HepG2 (cell line): ENCODE data around the gene SLCO2B1. TPM values are rescaled to one million over a fixed set of nuclear protein-coding genes. Genes with fewer than 3 reads are reported as not detected.

Experiments
- ATAC-seq: fragments of 200-7000 bp; cut with Tn5 transposase; 3 replicates; pipeline ENCODE4 v1.9.1; 2020; ENCODE audit warnings: mild to moderate bottlenecking, moderate library complexity
- BruUV-seq: library from RNA; stranded (reverse); fragments of 400-500 nt; replicated peaks from 2 replicates; lab custom pipeline; 2021; lab: Mats Ljungman, UMichigan
- CTCF ChIA-PET: fragments of 300-600 bp; formaldehyde crosslinking; extraction: SDS; loops from one replicate; lab custom pipeline; 2021; ENCODE audit warnings: low total read pairs, inconsistent platforms, low intra/inter-chr PET ratio; lab: Yijun Ruan, JAX
- POLR2A ChIA-PET: fragments of 350-600 bp; sonication (Branson Sonifier 250); formaldehyde crosslinking; loops from one replicate; lab custom pipeline; 2020; ENCODE audit warnings: antibody characterized with exemption, inconsistent platforms; lab: Yijun Ruan, JAX
- DNase-seq: peaks from one replicate; pipeline ENCODE4 v3.0.0-alpha.2; 2015; ENCODE audit warnings: low spot score
- FAIRE-seq: peaks from 3 replicates; lab custom pipeline; 2011; peaks lifted over from hg19 to GRCh38; lab: Jason Lieb, UNC
- H2AFZ ChIP-seq: one replicate; pipeline ENCODE4 v1.6.1; 2011; ENCODE audit warnings: low read length, inconsistent platforms
- H3K27ac ChIP-seq: fragments of 300-600 bp; 3 replicates; pipeline ENCODE4 v1.8.0; 2011; ENCODE audit warnings: mixed run types, mild to moderate bottlenecking, mixed read lengths, low read length, inconsistent platforms; ENCODE audit not compliant: insufficient read depth; ENCODE audit errors: extremely low read length
- H3K27me3 ChIP-seq, 2 experiments: fragments of 200-600 bp in 1 of 2; 2 replicates in 1 of 2; 3 replicates in 1 of 2; pipeline versions ENCODE4 v1.6.0 to v1.8.0; 2011; ENCODE audit warnings: low read length in 2 of 2, mild to moderate bottlenecking in 2 of 2, moderate library complexity in 2 of 2, inconsistent platforms in 1 of 2; ENCODE audit not compliant: insufficient read depth in 2 of 2, control insufficient read depth in 1 of 2
- H3K36me3 ChIP-seq, 2 experiments: fragments of 200-600 bp in 1 of 2; replicated peaks in 1 of 2; 2 replicates in 1 of 2; 3 replicates in 1 of 2; pipeline versions ENCODE4 v1.5.1 to v1.8.0; 2011; ENCODE audit warnings: low read length in 2 of 2, inconsistent platforms in 1 of 2; ENCODE audit not compliant: insufficient read depth in 2 of 2, control insufficient read depth in 1 of 2
- H3K4me1 ChIP-seq: 2 replicates; pipeline ENCODE4 v1.5.1; 2012; ENCODE audit warnings: low read length, inconsistent platforms; ENCODE audit not compliant: insufficient read depth
- H3K4me2 ChIP-seq: 2 replicates; pipeline ENCODE4 v1.6.0; 2011; ENCODE audit warnings: low read depth, low read length, inconsistent platforms
- H3K4me3 ChIP-seq, 3 experiments: fragments of 200-600 bp in 1 of 3; sonication (generic), shearing (Covaris generic) in 1 of 3; replicated peaks in 1 of 3; 2 replicates each; pipeline ENCODE4 v1.5.1; 2011 to 2016; ENCODE audit warnings: low read length in 3 of 3, inconsistent platforms in 2 of 3, low read depth in 2 of 3, mild to moderate bottlenecking in 2 of 3, control low read depth in 1 of 3, mixed read lengths in 1 of 3; ENCODE audit not compliant: insufficient read depth in 1 of 3
- H3K79me2 ChIP-seq: one replicate; pipeline ENCODE4 v1.6.1; 2011; ENCODE audit warnings: low read length, inconsistent platforms; ENCODE audit not compliant: insufficient read depth
- H3K9ac ChIP-seq: 2 replicates; pipeline ENCODE4 v1.6.0; 2011; ENCODE audit warnings: mild to moderate bottlenecking, low read depth, low read length, inconsistent platforms; ENCODE audit not compliant: insufficient read depth
- H3K9me3 ChIP-seq: 2 replicates; pipeline ENCODE4 v1.5.1; 2012; ENCODE audit warnings: mild to moderate bottlenecking, low read length
- H4K20me1 ChIP-seq: 2 replicates; pipeline ENCODE4 v1.6.0; 2011; ENCODE audit warnings: inconsistent platforms, mild to moderate bottlenecking, low read length, moderate library complexity; ENCODE audit not compliant: insufficient read depth
- HOXA3 ChIP-seq: sonication (generic); formaldehyde crosslinking; IDR thresholded peaks from 2 replicates; pipeline ENCODE4 v1.5.0; 2020; ENCODE audit warnings: missing genetic modification reagents
- JARID2 ChIP-seq: sonication (generic); formaldehyde crosslinking; IDR thresholded peaks from 2 replicates; pipeline ENCODE4 v1.8.1; 2023; ENCODE audit warnings: missing genetic modification reagents, inconsistent platforms; ENCODE audit not compliant: insufficient replicate concordance
- KDM3A ChIP-seq: IDR thresholded peaks from 2 replicates; pipeline ENCODE4 v1.6.1; 2018; ENCODE audit warnings: low read depth, missing compliant biosample characterization
- SALL1 ChIP-seq: sonication (generic); formaldehyde crosslinking; IDR thresholded peaks from 2 replicates; pipeline ENCODE4 v1.8.0; 2022; ENCODE audit warnings: mild to moderate bottlenecking, missing genetic modification reagents
- TBP ChIP-seq: sonication (generic); formaldehyde crosslinking; IDR thresholded peaks from 2 replicates; pipeline ENCODE4 v1.5.0; 2020; ENCODE audit warnings: missing genetic modification reagents
- ZBTB38 ChIP-seq: sonication (generic); formaldehyde crosslinking; IDR thresholded peaks from 2 replicates; pipeline ENCODE4 v1.5.1; 2020; ENCODE audit warnings: mild to moderate bottlenecking, missing genetic modification reagents
- ZBTB4 ChIP-seq: sonication (generic); formaldehyde crosslinking; IDR thresholded peaks from 2 replicates; pipeline ENCODE4 v1.4.0; 2020; ENCODE audit warnings: missing genetic modification reagents, mild to moderate bottlenecking, borderline replicate concordance
- ZMAT3 ChIP-seq: sonication (generic); formaldehyde crosslinking; conservative IDR thresholded peaks from 2 replicates; pipeline ENCODE4 v1.7.0; 2021; ENCODE audit warnings: missing genetic modification reagents
- ZNF572 ChIP-seq: sonication (generic); formaldehyde crosslinking; IDR thresholded peaks from 2 replicates; pipeline ENCODE4 v1.5.1; 2020; ENCODE audit warnings: mild to moderate bottlenecking, missing genetic modification reagents
- ZNF597 ChIP-seq: sonication (generic); formaldehyde crosslinking; IDR thresholded peaks from 2 replicates; pipeline ENCODE4 v1.5.0; 2020; ENCODE audit warnings: missing genetic modification reagents
- ZNF598 ChIP-seq: sonication (generic); formaldehyde crosslinking; IDR thresholded peaks from 2 replicates; pipeline ENCODE4 v1.5.1; 2020; ENCODE audit warnings: mild to moderate bottlenecking, missing genetic modification reagents, borderline replicate concordance
- WGBS: methylation state at CpG from one replicate; pipeline ENCODE4 v1.1.6; 2017; ENCODE audit warnings: low lambda C conversion rate; 5-methylcytosine and 5-hydroxymethylcytosine counted together
- in situ Hi-C: cut with HindIII; loops from 2 replicates; pipeline ENCODE4 v1.10.0; 2017; ENCODE audit warnings: low pct_unique_long_range_greater_than_20kb; ENCODE audit not compliant: extremely low pct_ligation_motif_present
- intact Hi-C: fragments of 100-400 bp; cut with micrococcal nuclease; formaldehyde crosslinking; loops from one replicate; pipeline ENCODE4 v1.10.0; 2022; ENCODE audit not compliant: unreplicated experiment
- polyA plus RNA-seq, 8 experiments: library from polyadenylated mRNA; depleted of rRNA in 3 of 8; stranded (reverse) in 7 of 8; unstranded in 1 of 8; fragments of >200 nt; fragmentation: Illumina TruSeq in 4 of 8; extraction: Trizol in 4 of 8; gene quantifications; 2 replicates each; pipeline versions ENCODE4 v1.2.1 to v1.2.3, GENCODE V29; 2011 to 2016; ENCODE audit warnings: low read depth in 4 of 8, missing spikeins in 1 of 8, mixed read lengths in 1 of 8; ENCODE audit not compliant: insufficient read depth in 1 of 8
- total RNA-seq, 5 experiments: library from RNA; depleted of rRNA; stranded (reverse); fragments of >200 nt; fragmentation: Illumina TruSeq; extraction: Trizol; gene quantifications; 2 replicates each; pipeline ENCODE4 v1.2.3, GENCODE V29; 2016; ENCODE audit warnings: low read depth in 1 of 5
- TF ChIP-seq, protein P1 (sequence below): sonication (generic); formaldehyde crosslinking; IDR thresholded peaks from 2 replicates; pipeline ENCODE4 v1.5.1; 2020; ENCODE audit warnings: missing genetic modification reagents, mild to moderate bottlenecking, borderline replicate concordance

SLCO2B1 gene
- total and polyA plus RNA-seq, 2 of the 13 experiments (the other 11 are each of a cell fraction or from before 2014, with no cell fraction given): 15.3 to 19.8 TPM

DNA sequence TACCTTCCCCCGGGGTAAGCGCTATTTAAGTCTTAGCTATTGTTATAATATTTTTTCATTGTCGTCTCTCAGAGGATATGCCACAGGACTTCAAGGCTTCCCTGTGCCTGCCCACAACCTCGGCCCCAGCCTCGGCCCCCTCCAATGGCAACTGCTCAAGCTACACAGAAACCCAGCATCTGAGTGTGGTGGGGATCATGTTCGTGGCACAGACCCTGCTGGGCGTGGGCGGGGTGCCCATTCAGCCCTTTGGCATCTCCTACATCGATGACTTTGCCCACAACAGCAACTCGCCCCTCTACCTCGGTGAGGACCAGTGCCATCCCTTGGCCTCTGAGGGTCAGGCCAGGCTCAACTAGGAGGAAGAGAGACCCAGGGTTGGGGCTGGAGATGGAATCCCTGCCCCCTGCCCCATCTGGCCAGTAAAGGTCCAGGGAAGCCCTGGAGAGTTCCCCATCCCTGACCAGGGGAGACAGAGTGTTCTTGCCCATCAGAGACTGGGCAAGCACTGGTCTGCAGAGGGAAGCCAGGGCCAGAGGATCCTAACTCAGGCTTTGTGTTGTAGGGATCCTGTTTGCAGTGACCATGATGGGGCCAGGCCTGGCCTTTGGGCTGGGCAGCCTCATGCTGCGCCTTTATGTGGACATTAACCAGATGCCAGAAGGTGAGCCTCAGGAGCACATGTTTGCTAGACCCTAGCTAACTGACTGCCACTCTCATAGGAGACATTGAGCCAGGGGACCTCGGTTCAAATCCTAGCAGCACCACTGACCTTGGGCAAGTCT, 18.4 kb downstream of the SLCO2B1 start (continued):
- TF ChIP-seq, protein P1, sequence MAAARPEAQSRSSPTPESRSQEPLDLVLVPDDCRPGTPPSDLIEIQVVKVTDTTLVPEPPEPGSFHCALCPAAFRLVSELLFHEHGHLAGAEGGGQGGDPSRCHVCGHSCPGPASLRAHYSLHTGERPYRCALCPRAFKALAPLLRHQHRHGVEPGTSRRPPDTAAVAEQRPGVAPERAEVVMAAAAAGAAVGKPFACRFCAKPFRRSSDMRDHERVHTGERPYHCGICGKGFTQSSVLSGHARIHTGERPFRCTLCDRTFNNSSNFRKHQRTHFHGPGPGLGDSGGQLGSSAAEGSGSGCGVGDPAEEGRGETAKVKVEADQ (CRISPR knock-in tag): no peak
- TF ChIP-seq JARID2 (CRISPR knock-in tag): no peak
- no peak for TF ChIP-seq SALL1
- TF ChIP-seq ZNF572: no peak
- TF ChIP-seq ZMAT3 (CRISPR knock-in tag): no peak
- TF ChIP-seq TBP: no peak
- no peak for TF ChIP-seq KDM3A (CRISPR knock-in tag)
- TF ChIP-seq, all 625 proteins: peak for 21

DNA sequence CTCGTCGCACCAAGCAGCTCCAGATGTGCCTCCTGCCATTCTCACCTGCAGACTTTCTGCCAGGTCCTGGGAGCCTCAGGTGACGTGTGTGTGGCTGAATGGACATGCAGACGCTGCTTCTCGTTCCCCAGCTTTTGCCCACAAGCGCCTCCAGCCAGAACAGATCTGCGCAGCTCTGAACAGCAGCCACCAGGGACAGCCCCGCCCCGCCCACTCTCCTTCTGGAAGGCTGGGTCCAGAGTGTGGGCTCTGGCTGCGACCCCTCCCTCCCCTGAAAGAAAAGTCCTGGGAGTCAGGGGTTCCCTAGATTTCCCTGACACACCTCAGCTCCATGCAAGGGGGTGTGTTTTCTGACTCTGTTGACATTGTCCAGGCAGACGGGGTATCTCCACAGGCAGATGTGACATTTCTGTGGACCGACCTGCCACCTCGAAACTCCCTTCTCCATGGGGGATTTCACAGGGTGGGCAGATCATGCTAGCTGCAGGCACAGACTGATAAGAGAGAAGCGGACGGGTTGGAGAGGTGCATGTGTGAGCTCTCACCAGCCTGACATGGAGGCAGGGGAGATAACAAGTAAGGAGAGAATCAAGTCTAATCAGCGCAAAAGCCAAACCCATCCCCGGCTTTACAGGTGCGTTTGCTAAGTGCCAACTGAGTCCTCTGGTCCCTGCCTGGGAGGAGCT, 19.8 kb downstream of the SLCO2B1 start:
- CTCF ChIA-PET: no interaction called here
- no peak for FAIRE-seq
- TF ChIP-seq HOXA3 (CRISPR knock-in tag) (no peak; the same call in 1 of the 2 replicates), ZBTB4 (CRISPR knock-in tag) (0 out of 2 replicates have a peak, but pooled peaks have one; percentile 35), ZNF597 (CRISPR knock-in tag) (no peak), ZNF598 (CRISPR knock-in tag) (0 out of 2 replicates have a peak, but pooled peaks have one; percentile 33), ZBTB38 (CRISPR knock-in tag) (0 out of 2 replicates have a peak, but pooled peaks have one; percentile 5)

More for the DNA sequence above, 19.8 kb downstream of the SLCO2B1 start:
- Histone ChIP-seq H3K4me2 (no peak overlapping the region), H3K27me3 (no peaks in the 10 kb centered on the region), H3K4me3 (no peak overlapping the region), H3K9ac (no peak overlapping the region), H3K27ac (peak overlapping the region; percentile 95), H3K36me3 (peaks cover 0 to 6% of the 10 kb centered on the region in 2 experiments; a peak in 1 of 5 replicates), H4K20me1 (no peaks in the 10 kb centered on the region), H2AFZ (no peak overlapping the region), H3K79me2 (no peaks in the 10 kb centered on the region), H3K9me3 (no peaks in the 10 kb centered on the region), H3K4me1 (peaks cover 81% of the 10 kb centered on the region)
- intact Hi-C loops: no loop called here
- WGBS: 91% methylated on average over 15 of the region's 18 CpGs
- DNase-seq (no peak), ATAC-seq (no peak)
- BruUV-seq: no TSS peak
- POLR2A ChIA-PET: interaction anchor here (1.0 to 6.8 kb wide), 4 partner anchors 11 to 26 kb away, joined by 3 to 174 read pairs (median 52); partner anchors contain the start of gene SLCO2B1
- in situ Hi-C loops: no loop called here
